ENCODE data around the gene SCFD2. TPM values are rescaled to one million over a fixed set of nuclear protein-coding genes. Genes with fewer than 3 reads are reported as not detected.

Gene SCFD2
- polyA plus RNA-seq, 1 of the 3 experiments (the other 2 are of a cell fraction): 14.1 TPM

- no peak for TF ChIP-seq NRF1 (IDR thresholded peaks at IDR 0.05; ENCODE audit: low read depth, low read length)
- no peak for TF ChIP-seq SIN3A (IDR thresholded peaks at IDR 0.05; ENCODE audit: borderline replicate concordance, low read depth, low read length)
- no peak for TF ChIP-seq MEF2A (IDR thresholded peaks at IDR 0.05; ENCODE audit: borderline replicate concordance, low read depth)
- TF ChIP-seq NFIC (IDR thresholded peaks at IDR 0.05; ENCODE audit: borderline replicate concordance): peak; percentile 85
Observed at GRCh38 chr4:52996261-52997131, 369.4 kb downstream of the SCFD2 start (continued).

- no peaks in the 10 kb centered on the region for H3K79me2 ChIP-seq (ENCODE audit: insufficient read depth)
- H2AFZ ChIP-seq (ENCODE audit: low read depth): no peak overlapping the region
- no peaks in the 10 kb centered on the region for H3K36me3 ChIP-seq (replicated peaks in 1 of 2; ENCODE audit: control insufficient read depth in 1 of 2, insufficient read depth in 2 of 2, low read length in 1 of 2)
- 76% methylated on average over 3 of the region's 5 CpGs for WGBS (ENCODE audit: low lambda C conversion rate)
- peaks cover 0 to 57% of the 10 kb centered on the region in 2 experiments; a peak in 2 of 4 replicates for H3K4me1 ChIP-seq (ENCODE audit: control insufficient read depth in 1 of 2, insufficient read depth in 2 of 2, low read depth in 1 of 2, low read length in 1 of 2)
- no peaks in the 10 kb centered on the region for H4K20me1 ChIP-seq (ENCODE audit: insufficient read depth)
- peak overlapping the region; percentile 43 to 100; a peak in 3 of 4 replicates for H3K27ac ChIP-seq (ENCODE audit: low read depth in 2 of 2, low read length in 1 of 2)
- H3K9me3 ChIP-seq: no peaks in the 10 kb centered on the region
- no peak overlapping the region for H3K9ac ChIP-seq
- CTCF ChIA-PET: interaction anchor here (1.1 to 2.5 kb wide), 6 partner anchors 11 to 1238 kb away, joined by 3 to 20 read pairs (median 8); no protein-coding TSS in a partner anchor
- H3K4me3 ChIP-seq (ENCODE audit: low read depth in 2 of 2, low read length in 1 of 2): no peak overlapping the region
- H3K9me2 ChIP-seq: no peaks in the 10 kb centered on the region
- H3K4me2 ChIP-seq: peak overlapping the region; percentile 49; the same call in 1 of the 2 replicates
- POLR2A ChIA-PET: interaction anchor here (0.9 to 2.2 kb wide), 7 partner anchors 14 to 1236 kb away, joined by 3 to 9 read pairs (median 6); no protein-coding TSS in a partner anchor
- TF ChIP-seq JUND (IDR thresholded peaks at IDR 0.05): no peak
- no peak for TF ChIP-seq ELF1 (IDR thresholded peaks at IDR 0.05)
- no peak for TF ChIP-seq USF2 (IDR thresholded peaks at IDR 0.05; ENCODE audit: borderline replicate concordance, low read depth, low read length)
- no peak for TF ChIP-seq ZBTB33 (IDR thresholded peaks at IDR 0.05; ENCODE audit: borderline replicate concordance, low read depth)
- no peak for TF ChIP-seq USF1 (IDR thresholded peaks at IDR 0.05; ENCODE audit: borderline replicate concordance, low read depth)
- no peak for TF ChIP-seq GATA2 (CRISPR knock-in tag; IDR thresholded peaks at IDR 0.05)
- no peak for TF ChIP-seq NFIC (IDR thresholded peaks at IDR 0.05; ENCODE audit: borderline replicate concordance)
- TF ChIP-seq TEAD4 (IDR thresholded peaks at IDR 0.05; ENCODE audit: borderline replicate concordance, insufficient read depth): no peak
- TF ChIP-seq EZH2phosphoT487 (IDR thresholded peaks at IDR 0.05; ENCODE audit: borderline replicate concordance, low read depth): no peak
- TF ChIP-seq MEF2A (IDR thresholded peaks at IDR 0.05; ENCODE audit: borderline replicate concordance, low read depth): no peak
- no peak for DNase-seq
- no peaks in the 10 kb centered on the region for H3F3A ChIP-seq (replicated peaks; ENCODE audit: insufficient read depth)
- no peaks in the 10 kb centered on the region for H3K27me3 ChIP-seq (ENCODE audit: insufficient read depth)
Observed at GRCh38 chr4:52995360-52996030, 370.4 kb downstream of the SCFD2 start.
